Astrocyte (in vitro differentiated cells and primary cell): Measurements from ENCODE around the gene LRBA. TPM values are rescaled to one million over a fixed set of nuclear protein-coding genes. Genes with fewer than 3 reads are reported as not detected.

ENCODE experiments used
- DNase-seq: peaks from one replicate; pipeline ENCODE4 v3.0.0-alpha.2; 2010; ENCODE audit warnings: low read depth
- FAIRE-seq: peaks from 2 replicates; lab custom pipeline; 2011; peaks lifted over from hg19 to GRCh38; lab: Jason Lieb, UNC
- H2AFZ ChIP-seq: 2 replicates; pipeline ENCODE4 v1.6.0; 2012; ENCODE audit warnings: low read depth, low read length, inconsistent platforms
- H3K27ac ChIP-seq: 2 replicates; pipeline ENCODE4 v1.5.1; 2011; ENCODE audit warnings: low read depth, low read length, inconsistent platforms
- H3K27me3 ChIP-seq: 2 replicates; pipeline ENCODE4 v1.6.0; 2011; ENCODE audit warnings: low read length, inconsistent platforms; ENCODE audit not compliant: insufficient read depth
- H3K36me3 ChIP-seq: 2 replicates; pipeline ENCODE4 v1.5.1; 2011; ENCODE audit warnings: low read length, inconsistent platforms; ENCODE audit not compliant: insufficient read depth
- H3K4me1 ChIP-seq: 2 replicates; pipeline ENCODE4 v1.5.1; 2011; ENCODE audit warnings: low read length, inconsistent platforms; ENCODE audit not compliant: insufficient read depth
- H3K4me2 ChIP-seq: 2 replicates; pipeline ENCODE4 v1.6.0; 2012; ENCODE audit warnings: low read length, inconsistent platforms
- H3K4me3 ChIP-seq: 2 replicates; pipeline ENCODE4 v1.5.1; 2011; ENCODE audit warnings: low read depth, mild to moderate bottlenecking, low read length, inconsistent platforms; ENCODE audit not compliant: insufficient read depth
- H3K79me2 ChIP-seq: 2 replicates; pipeline ENCODE4 v1.6.0; 2012; ENCODE audit warnings: mild to moderate bottlenecking, low read length, inconsistent platforms; ENCODE audit not compliant: insufficient read depth
- H3K9ac ChIP-seq: 2 replicates; pipeline ENCODE4 v1.6.0; 2012; ENCODE audit warnings: mild to moderate bottlenecking, low read length, inconsistent platforms
- H3K9me3 ChIP-seq: 2 replicates; pipeline ENCODE4 v1.5.1; 2012; ENCODE audit warnings: low read depth, mild to moderate bottlenecking, low read length, inconsistent platforms; ENCODE audit not compliant: insufficient read depth
- H4K20me1 ChIP-seq: 2 replicates; pipeline ENCODE4 v1.6.0; 2012; ENCODE audit warnings: low read length, inconsistent platforms; ENCODE audit not compliant: insufficient read depth
- H3K27ac Mint-ChIP-seq: one replicate; pipeline ENCODE4 v1.8.0; 2021; ENCODE audit warnings: mild to moderate bottlenecking, mixed read lengths; ENCODE audit not compliant: unreplicated experiment
- H3K27me3 Mint-ChIP-seq: one replicate; pipeline ENCODE4 v1.8.0; 2021; ENCODE audit warnings: low read depth, mixed read lengths; ENCODE audit not compliant: unreplicated experiment
- H3K36me3 Mint-ChIP-seq: one replicate; pipeline ENCODE4 v1.8.0; 2021; ENCODE audit warnings: low read depth, mixed read lengths; ENCODE audit not compliant: unreplicated experiment
- H3K4me1 Mint-ChIP-seq: one replicate; pipeline ENCODE4 v1.8.0; 2021; ENCODE audit warnings: low read depth, mixed read lengths; ENCODE audit not compliant: unreplicated experiment
- H3K4me3 Mint-ChIP-seq: one replicate; pipeline ENCODE4 v1.8.0; 2021; ENCODE audit warnings: mild to moderate bottlenecking, moderate library complexity, mixed read lengths; ENCODE audit not compliant: unreplicated experiment
- H3K9me3 Mint-ChIP-seq: one replicate; pipeline ENCODE4 v1.8.0; 2021; ENCODE audit warnings: mild to moderate bottlenecking, mixed read lengths; ENCODE audit not compliant: unreplicated experiment
- EZH2 ChIP-seq: IDR thresholded peaks from 2 replicates; pipeline ENCODE4 v1.6.1; 2012; ENCODE audit warnings: mild to moderate bottlenecking, low read length, inconsistent platforms; ENCODE audit not compliant: insufficient read depth
- total RNA-seq: library from RNA; stranded (reverse); gene quantifications from 2 replicates; pipeline ENCODE4 v1.2.1, GENCODE V29; 2021
- TF ChIP-seq, protein P1 (sequence below): IDR thresholded peaks from 2 replicates; pipeline ENCODE4 v1.5.1; 2011; ENCODE audit warnings: low read depth, mild to moderate bottlenecking, inconsistent platforms, low read length, moderate library complexity; ENCODE audit not compliant: insufficient read depth

LRBA gene
- total RNA-seq, 1 donor from 2014 or later: 25.3 TPM

- Histone ChIP-seq H3K36me3 (no peaks in the 10 kb centered on the region), H3K27ac (no peak overlapping the region), H4K20me1 (no peaks in the 10 kb centered on the region), H3K27me3 (no peaks in the 10 kb centered on the region), H3K4me2 (no peak overlapping the region), H2AFZ (no peak overlapping the region), H3K4me1 (no peaks in the 10 kb centered on the region), H3K79me2 (no peaks in the 10 kb centered on the region), H3K9me3 (no peaks in the 10 kb centered on the region), H3K4me3 (no peak overlapping the region), H3K9ac (no peak overlapping the region)
- H3K27ac Mint-ChIP-seq: no peak overlapping the region
- no peaks in the 10 kb centered on the region for H3K36me3 Mint-ChIP-seq
- H3K27me3 Mint-ChIP-seq: no peaks in the 10 kb centered on the region
- no peak overlapping the region for H3K4me3 Mint-ChIP-seq
- TF ChIP-seq, protein P1, sequence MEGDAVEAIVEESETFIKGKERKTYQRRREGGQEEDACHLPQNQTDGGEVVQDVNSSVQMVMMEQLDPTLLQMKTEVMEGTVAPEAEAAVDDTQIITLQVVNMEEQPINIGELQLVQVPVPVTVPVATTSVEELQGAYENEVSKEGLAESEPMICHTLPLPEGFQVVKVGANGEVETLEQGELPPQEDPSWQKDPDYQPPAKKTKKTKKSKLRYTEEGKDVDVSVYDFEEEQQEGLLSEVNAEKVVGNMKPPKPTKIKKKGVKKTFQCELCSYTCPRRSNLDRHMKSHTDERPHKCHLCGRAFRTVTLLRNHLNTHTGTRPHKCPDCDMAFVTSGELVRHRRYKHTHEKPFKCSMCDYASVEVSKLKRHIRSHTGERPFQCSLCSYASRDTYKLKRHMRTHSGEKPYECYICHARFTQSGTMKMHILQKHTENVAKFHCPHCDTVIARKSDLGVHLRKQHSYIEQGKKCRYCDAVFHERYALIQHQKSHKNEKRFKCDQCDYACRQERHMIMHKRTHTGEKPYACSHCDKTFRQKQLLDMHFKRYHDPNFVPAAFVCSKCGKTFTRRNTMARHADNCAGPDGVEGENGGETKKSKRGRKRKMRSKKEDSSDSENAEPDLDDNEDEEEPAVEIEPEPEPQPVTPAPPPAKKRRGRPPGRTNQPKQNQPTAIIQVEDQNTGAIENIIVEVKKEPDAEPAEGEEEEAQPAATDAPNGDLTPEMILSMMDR: no peak
- no peak for TF ChIP-seq EZH2
- FAIRE-seq (no peak), DNase-seq (no peak)
- no peaks in the 10 kb centered on the region for H3K4me1 Mint-ChIP-seq
- no peaks in the 10 kb centered on the region for H3K9me3 Mint-ChIP-seq
These were observed 40.5 kb upstream of the LRBA start for GRCh38 chr4:151055539-151055938.

DNA sequence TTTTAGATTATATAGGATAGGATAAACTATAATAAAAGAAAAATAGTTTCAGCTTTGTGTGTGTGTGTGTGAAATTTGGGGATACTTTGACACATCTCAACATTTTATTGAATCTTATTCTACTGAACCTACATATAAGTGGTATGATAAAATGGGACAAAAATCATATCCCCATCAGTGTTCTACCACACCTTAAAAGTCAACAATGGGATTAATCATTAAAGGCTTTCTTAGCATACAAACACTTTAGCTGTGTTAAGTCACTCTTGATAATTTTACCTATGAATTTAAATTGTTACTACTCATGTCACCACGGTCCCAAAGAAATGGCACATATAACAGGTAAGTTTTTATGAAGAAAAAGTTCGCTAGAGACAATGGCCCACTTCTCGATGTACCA is 37.7 kb upstream of the LRBA start:
- Histone ChIP-seq H3K4me2 (no peak overlapping the region), H3K4me3 (no peak overlapping the region), H3K9me3 (no peaks in the 10 kb centered on the region), H3K79me2 (no peaks in the 10 kb centered on the region), H3K4me1 (no peaks in the 10 kb centered on the region), H3K9ac (no peak overlapping the region), H3K36me3 (no peaks in the 10 kb centered on the region), H4K20me1 (no peaks in the 10 kb centered on the region), H3K27ac (no peak overlapping the region), H3K27me3 (no peaks in the 10 kb centered on the region), H2AFZ (no peak overlapping the region)
- Mint-ChIP-seq H3K4me3 (no peak overlapping the region), H3K36me3 (no peaks in the 10 kb centered on the region), H3K4me1 (no peaks in the 10 kb centered on the region), H3K9me3 (no peaks in the 10 kb centered on the region), H3K27me3 (no peaks in the 10 kb centered on the region), H3K27ac (no peak overlapping the region)
- DNase-seq (no peak), FAIRE-seq (no peak)
- no peak for TF ChIP-seq EZH2
- TF ChIP-seq, protein P1: no peak

- TF ChIP-seq EZH2: no peak
- TF ChIP-seq, protein P1: no peak
- H3K4me2 ChIP-seq: no peak overlapping the region
- H3K4me3 Mint-ChIP-seq: no peak overlapping the region
- no peak overlapping the region for H2AFZ ChIP-seq
- no peaks in the 10 kb centered on the region for H3K9me3 Mint-ChIP-seq
- H3K27me3 ChIP-seq: no peaks in the 10 kb centered on the region
- H3K79me2 ChIP-seq: no peaks in the 10 kb centered on the region
- H3K27ac Mint-ChIP-seq: no peak overlapping the region
- H3K4me1 Mint-ChIP-seq: no peaks in the 10 kb centered on the region
- H3K4me1 ChIP-seq: no peaks in the 10 kb centered on the region
- H4K20me1 ChIP-seq: no peaks in the 10 kb centered on the region
- H3K27ac ChIP-seq: no peak overlapping the region
- no peak overlapping the region for H3K4me3 ChIP-seq
- H3K36me3 Mint-ChIP-seq: no peaks in the 10 kb centered on the region
- H3K27me3 Mint-ChIP-seq: no peaks in the 10 kb centered on the region
- FAIRE-seq (no peak), DNase-seq (no peak)
- no peaks in the 10 kb centered on the region for H3K36me3 ChIP-seq
- no peak overlapping the region for H3K9ac ChIP-seq
- H3K9me3 ChIP-seq: no peaks in the 10 kb centered on the region
These were observed 34.4 kb upstream of the LRBA start for GRCh38 chr4:151049430-151049884.
